ENCODE results near the gene FMN1. TPM values are rescaled to one million over a fixed set of nuclear protein-coding genes. Genes with fewer than 3 reads are reported as not detected.

FMN1 gene
- polyA plus RNA-seq, 1 donor from 2014 or later = 0.40 TPM

DNA sequence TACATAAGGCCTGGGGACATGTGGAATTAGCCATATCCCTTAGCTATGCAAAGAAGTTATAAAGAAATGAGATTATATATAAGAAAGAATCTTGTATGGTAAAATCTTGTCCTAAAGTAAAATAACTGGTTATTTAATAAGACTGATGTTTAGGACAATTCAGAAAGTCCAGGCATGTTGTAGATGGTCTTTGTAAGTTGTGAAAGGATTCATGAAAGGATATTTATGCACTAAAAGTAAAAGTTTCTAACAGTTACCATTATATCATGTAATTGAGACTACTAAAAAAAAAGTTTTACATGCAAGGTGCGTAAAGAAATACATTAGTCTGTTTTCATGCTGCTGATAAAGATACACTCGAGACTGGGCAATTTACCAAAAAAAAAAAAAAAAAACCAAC lies 146.3 kb downstream of the FMN1 start:
- no peak for TF ChIP-seq TAF1 (IDR thresholded peaks at IDR 0.05; ENCODE audit: low read depth)
- no peak for TF ChIP-seq EZH2 (IDR thresholded peaks at IDR 0.05; ENCODE audit: borderline replicate concordance, insufficient read depth, low read length, poor library complexity, severe bottlenecking)
- no peak for TF ChIP-seq POLR2AphosphoS5 (IDR thresholded peaks at IDR 0.05)
- TF ChIP-seq EP300 (conservative IDR thresholded peaks at IDR 0.05; ENCODE audit: poor library complexity, severe bottlenecking) = no peak
- no peak overlapping the region for H3K4me2 ChIP-seq (ENCODE audit: low read length)

DNA sequence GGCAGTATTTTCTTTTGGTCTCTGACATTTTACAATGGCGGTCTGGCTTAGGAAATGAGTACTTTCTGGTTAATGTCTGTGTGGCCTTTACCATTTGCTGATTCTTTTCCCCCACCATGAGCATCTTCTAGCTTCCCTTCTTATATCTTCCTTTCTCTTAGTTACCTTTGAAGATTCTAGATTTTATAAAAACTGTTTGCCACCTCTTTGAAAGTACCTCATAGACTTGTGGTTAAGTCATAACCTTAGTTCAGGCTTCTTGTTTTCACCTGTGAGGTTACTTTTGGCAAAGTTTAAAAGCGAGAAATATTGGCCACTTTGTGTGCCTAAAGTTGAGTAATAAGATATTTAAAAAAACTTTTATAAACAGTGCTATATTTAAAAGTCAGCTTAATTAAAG lies 147.4 kb downstream of the FMN1 start:
- Histone ChIP-seq H3F3A (ENCODE audit: insufficient read depth, low read length, poor library complexity, severe bottlenecking) (no peaks in the 10 kb centered on the region), H3K4me3 (ENCODE audit: low read length) (no peak overlapping the region), H2AFZ (ENCODE audit: low read depth, low read length) (no peak overlapping the region), H3K27me3 (ENCODE audit: insufficient read depth, low read depth, low read length) (no peaks in the 10 kb centered on the region), H3K4me2 (ENCODE audit: low read length) (no peak overlapping the region), H3K9me2 (ENCODE audit: insufficient read depth, low read length) (no peaks in the 10 kb centered on the region), H3K36me3 (ENCODE audit: insufficient read depth, low read length) (no peaks in the 10 kb centered on the region), H3K9me3 (ENCODE audit: low read length) (no peaks in the 10 kb centered on the region), H3K27ac (ENCODE audit: low read length) (no peak overlapping the region), H4K20me1 (ENCODE audit: insufficient read depth) (no peaks in the 10 kb centered on the region), H3K9ac (ENCODE audit: low read length) (no peak overlapping the region), H3K79me2 (replicated peaks; ENCODE audit: insufficient read depth, low read length) (no peaks in the 10 kb centered on the region)
- no peak for TF ChIP-seq EP300 (conservative IDR thresholded peaks at IDR 0.05; ENCODE audit: poor library complexity, severe bottlenecking)
- TF ChIP-seq MXI1 (conservative IDR thresholded peaks at IDR 0.05; ENCODE audit: poor library complexity, severe bottlenecking) = no peak
- TF ChIP-seq RAD21 (conservative IDR thresholded peaks at IDR 0.05) = no peak
- no peak for TF ChIP-seq TAF1 (IDR thresholded peaks at IDR 0.05; ENCODE audit: low read depth)
- TF ChIP-seq, protein P1, sequence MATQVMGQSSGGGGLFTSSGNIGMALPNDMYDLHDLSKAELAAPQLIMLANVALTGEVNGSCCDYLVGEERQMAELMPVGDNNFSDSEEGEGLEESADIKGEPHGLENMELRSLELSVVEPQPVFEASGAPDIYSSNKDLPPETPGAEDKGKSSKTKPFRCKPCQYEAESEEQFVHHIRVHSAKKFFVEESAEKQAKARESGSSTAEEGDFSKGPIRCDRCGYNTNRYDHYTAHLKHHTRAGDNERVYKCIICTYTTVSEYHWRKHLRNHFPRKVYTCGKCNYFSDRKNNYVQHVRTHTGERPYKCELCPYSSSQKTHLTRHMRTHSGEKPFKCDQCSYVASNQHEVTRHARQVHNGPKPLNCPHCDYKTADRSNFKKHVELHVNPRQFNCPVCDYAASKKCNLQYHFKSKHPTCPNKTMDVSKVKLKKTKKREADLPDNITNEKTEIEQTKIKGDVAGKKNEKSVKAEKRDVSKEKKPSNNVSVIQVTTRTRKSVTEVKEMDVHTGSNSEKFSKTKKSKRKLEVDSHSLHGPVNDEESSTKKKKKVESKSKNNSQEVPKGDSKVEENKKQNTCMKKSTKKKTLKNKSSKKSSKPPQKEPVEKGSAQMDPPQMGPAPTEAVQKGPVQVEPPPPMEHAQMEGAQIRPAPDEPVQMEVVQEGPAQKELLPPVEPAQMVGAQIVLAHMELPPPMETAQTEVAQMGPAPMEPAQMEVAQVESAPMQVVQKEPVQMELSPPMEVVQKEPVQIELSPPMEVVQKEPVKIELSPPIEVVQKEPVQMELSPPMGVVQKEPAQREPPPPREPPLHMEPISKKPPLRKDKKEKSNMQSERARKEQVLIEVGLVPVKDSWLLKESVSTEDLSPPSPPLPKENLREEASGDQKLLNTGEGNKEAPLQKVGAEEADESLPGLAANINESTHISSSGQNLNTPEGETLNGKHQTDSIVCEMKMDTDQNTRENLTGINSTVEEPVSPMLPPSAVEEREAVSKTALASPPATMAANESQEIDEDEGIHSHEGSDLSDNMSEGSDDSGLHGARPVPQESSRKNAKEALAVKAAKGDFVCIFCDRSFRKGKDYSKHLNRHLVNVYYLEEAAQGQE (IDR thresholded peaks at IDR 0.05; ENCODE audit: borderline replicate concordance) = no peak
- no peak for TF ChIP-seq POLR2AphosphoS5 (IDR thresholded peaks at IDR 0.05)
- TF ChIP-seq SMC3 (conservative IDR thresholded peaks at IDR 0.05; ENCODE audit: poor library complexity) = no peak
- TF ChIP-seq, protein P2, sequence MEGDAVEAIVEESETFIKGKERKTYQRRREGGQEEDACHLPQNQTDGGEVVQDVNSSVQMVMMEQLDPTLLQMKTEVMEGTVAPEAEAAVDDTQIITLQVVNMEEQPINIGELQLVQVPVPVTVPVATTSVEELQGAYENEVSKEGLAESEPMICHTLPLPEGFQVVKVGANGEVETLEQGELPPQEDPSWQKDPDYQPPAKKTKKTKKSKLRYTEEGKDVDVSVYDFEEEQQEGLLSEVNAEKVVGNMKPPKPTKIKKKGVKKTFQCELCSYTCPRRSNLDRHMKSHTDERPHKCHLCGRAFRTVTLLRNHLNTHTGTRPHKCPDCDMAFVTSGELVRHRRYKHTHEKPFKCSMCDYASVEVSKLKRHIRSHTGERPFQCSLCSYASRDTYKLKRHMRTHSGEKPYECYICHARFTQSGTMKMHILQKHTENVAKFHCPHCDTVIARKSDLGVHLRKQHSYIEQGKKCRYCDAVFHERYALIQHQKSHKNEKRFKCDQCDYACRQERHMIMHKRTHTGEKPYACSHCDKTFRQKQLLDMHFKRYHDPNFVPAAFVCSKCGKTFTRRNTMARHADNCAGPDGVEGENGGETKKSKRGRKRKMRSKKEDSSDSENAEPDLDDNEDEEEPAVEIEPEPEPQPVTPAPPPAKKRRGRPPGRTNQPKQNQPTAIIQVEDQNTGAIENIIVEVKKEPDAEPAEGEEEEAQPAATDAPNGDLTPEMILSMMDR (IDR thresholded peaks at IDR 0.05; ENCODE audit: poor library complexity, severe bottlenecking) = no peak
- no peak for TF ChIP-seq EZH2 (IDR thresholded peaks at IDR 0.05; ENCODE audit: borderline replicate concordance, insufficient read depth, low read length, poor library complexity, severe bottlenecking)

More for the DNA sequence above, 146.3 kb downstream of the FMN1 start:
- no peaks in the 10 kb centered on the region for H4K20me1 ChIP-seq (ENCODE audit: insufficient read depth)
- no peak overlapping the region for H3K27ac ChIP-seq (ENCODE audit: low read length)
- H2AFZ ChIP-seq (ENCODE audit: low read depth, low read length) = no peak overlapping the region
- H3F3A ChIP-seq (ENCODE audit: insufficient read depth, low read length, poor library complexity, severe bottlenecking) = no peaks in the 10 kb centered on the region
- H3K9ac ChIP-seq (ENCODE audit: low read length) = no peak overlapping the region
- no peaks in the 10 kb centered on the region for H3K36me3 ChIP-seq (ENCODE audit: insufficient read depth, low read length)
- H3K79me2 ChIP-seq (replicated peaks; ENCODE audit: insufficient read depth, low read length) = no peaks in the 10 kb centered on the region
- H3K9me3 ChIP-seq (ENCODE audit: low read length) = no peaks in the 10 kb centered on the region
- H3K27me3 ChIP-seq (ENCODE audit: insufficient read depth, low read depth, low read length) = no peaks in the 10 kb centered on the region
- no peaks in the 10 kb centered on the region for H3K9me2 ChIP-seq (ENCODE audit: insufficient read depth, low read length)
- no peak overlapping the region for H3K4me3 ChIP-seq (ENCODE audit: low read length)
